Activated CD8-positive, alpha-beta memory T cell treated with anti-CD3 and anti-CD28 coated beads, Interleukin-2, amount 50 U/mL, for 24 hours (primary cell): Measurements from ENCODE around the gene OR1B1.
"Not testable (repeated sequence)": the region's sequence is repeated elsewhere in the genome, so short reads cannot be mapped to it uniquely, and the experiment has no call there.

Experiments used
- DNase-seq: peaks from one replicate; pipeline ENCODE4 v3.0.0-alpha.2; 2020; ENCODE audit errors: extremely low read depth

Gene OR1B1

GRCh38 chr9:122657527-122657926 lies at the start of gene OR1B1:
Gene OR1B1 (minus strand): TSS chr9:122657627.
- DNase-seq: no peak

- DNase-seq: no peak
Observed at GRCh38 chr9:122695696-122696095, 38.3 kb upstream of the OR1B1 start.

DNA sequence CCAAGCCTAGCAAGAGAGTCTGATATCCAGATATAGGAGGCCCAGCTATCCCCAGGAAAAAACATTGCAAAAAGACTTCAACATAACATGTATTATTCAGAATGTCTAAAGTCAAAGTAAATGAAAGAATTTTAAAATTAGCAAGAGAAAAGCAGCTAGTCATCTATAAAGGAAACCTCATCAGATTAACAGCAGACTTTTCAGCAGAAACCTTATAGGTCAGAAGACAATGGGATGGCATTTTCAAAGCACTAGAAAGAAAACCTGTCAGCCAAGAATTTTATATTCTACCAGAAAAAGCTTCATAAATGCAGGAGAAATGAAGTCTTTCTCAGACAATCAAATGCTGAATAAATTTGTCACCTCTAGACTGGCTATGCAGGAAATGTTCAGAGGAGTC lies 27.4 kb upstream of the OR1B1 start:
- DNase-seq: no peak

DNA sequence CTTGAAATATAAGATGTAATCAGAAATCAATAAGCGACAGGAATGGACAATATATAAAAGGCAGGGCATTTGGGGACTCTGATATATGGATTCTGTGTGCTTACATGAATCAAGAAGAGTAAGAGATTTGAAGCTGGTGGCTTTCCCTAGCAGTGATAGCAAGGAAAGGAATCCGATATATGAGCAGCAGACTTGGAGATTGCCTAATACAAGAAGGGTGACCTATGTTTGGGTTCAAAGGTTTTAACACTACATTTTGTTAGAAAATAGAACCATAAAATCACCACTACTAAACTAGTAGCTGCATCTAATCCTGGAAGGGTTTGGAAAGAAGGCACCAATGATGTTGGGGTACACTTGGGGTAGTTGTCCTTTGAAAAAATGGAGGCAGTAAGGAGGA lies 15.1 kb upstream of the OR1B1 start:
- DNase-seq: no peak

DNA sequence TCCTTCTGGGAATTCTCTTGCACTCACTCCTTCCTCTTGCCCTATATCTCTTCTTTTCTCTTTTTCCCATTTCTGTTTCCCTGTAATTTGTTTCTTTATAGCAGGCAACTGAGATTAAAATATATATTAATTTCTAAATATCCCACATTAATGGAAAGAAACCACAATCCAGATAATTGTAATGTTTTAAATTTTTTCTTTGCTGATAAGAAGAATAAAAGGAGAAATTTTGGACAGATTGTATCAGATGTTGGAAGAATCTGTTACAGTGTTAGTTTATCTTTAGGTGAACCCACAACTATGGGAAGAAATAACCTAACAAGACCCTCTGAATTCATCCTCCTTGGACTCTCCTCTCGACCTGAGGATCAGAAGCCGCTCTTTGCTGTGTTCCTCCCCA lies 4.0 kb upstream of the OR1B1 start, which contains the start of gene OR1L1:
Gene OR1L1 (plus strand): TSS at position 301 of the 400 bp plus-strand sequence. CDS start 0 bp downstream, at position 301.
- DNase-seq: no peak

GRCh38 chr9:122656378-122656777 lies 1.0 kb downstream of the OR1B1 start:
- no peak for DNase-seq

DNA sequence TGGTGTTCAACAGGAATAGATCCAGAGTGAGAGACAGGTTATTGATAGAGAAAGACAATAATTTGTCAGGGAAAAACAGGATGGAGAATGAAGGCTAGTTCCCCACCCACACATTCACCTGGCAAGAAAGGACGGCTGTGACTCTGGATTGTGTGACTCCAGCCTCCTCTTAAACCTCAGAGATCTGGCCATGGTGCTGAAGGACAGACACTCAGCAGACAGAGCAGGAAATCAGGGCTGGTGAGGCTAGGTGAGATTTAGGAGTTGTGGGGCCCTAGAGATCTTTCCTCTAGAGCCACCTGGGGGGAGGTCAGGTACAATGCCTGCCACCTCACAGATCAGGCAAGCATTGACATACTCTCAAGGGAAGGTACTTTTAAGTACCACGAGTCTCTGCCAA lies 15.2 kb downstream of the OR1B1 start:
- DNase-seq: no peak

DNA sequence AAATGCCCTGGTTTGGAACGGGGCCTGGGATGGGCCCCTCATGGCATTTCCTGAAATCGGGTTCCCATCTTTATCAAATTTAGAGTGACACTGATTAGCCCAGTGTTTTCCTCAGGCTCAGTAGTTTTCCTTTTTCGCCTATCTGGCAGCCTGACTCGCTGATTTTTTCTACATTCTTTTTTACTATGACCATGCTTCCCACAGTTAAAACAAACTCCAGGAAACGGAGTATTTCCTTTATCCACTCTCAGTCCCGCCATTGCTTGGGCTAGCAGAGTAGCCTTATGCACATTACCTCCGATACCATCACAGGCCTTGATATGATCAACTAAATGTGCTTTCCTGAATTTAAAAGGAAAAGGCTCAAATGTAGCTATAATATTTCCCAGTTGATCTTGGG lies 37.4 kb downstream of the OR1B1 start:
- DNase-seq: no peak

GRCh38 chr9:122614362-122614761 lies 43.1 kb downstream of the OR1B1 start, which contains the start of gene OR1Q1:
Gene OR1Q1 (plus strand): TSS chr9:122614738. CDS start chr9:122614738, 0 bp downstream.
- DNase-seq: no peak

- no peak for DNase-seq
Observed at GRCh38 chr9:122609804-122610203, 47.6 kb downstream of the OR1B1 start.

DNA sequence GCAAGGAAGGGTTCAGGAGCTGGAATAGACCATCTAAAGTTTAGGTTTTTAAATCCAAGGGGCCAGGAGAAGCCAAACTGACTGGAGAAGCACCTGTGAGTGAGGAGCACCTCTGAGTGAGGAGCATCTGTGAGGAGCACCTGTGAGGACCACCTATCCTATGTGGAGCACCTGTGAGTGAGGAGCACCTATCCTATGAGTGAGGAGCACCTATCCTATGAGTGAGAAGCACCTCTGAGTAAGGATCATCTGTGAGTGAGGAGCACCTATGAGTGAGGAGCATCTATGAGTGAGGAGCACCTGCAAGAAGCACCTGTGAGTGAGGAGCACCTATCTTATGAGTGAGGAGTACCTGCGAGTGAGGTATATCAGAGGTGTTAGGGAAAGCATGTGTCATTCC lies 50.8 kb downstream of the OR1B1 start:
- no peak for DNase-seq

DNA sequence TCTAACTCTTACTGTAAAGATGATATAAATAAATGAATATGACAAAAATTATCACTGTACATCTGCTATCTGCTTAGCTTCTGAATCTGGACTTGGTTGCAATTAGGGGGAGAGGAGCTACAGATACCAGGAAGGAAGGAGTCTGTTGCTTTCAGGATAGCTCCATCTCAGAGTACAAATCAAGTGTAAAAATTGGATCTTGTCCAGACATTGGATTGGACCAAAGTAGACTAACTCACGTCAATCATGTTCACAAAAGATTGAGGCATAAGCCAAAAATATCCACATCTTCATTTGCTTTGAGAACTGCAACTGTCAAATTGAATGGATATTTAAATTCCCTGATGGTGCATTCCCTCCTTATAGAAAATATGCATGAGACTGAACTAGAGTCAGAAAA lies 51.7 kb downstream of the OR1B1 start:
- no peak for DNase-seq

DNA sequence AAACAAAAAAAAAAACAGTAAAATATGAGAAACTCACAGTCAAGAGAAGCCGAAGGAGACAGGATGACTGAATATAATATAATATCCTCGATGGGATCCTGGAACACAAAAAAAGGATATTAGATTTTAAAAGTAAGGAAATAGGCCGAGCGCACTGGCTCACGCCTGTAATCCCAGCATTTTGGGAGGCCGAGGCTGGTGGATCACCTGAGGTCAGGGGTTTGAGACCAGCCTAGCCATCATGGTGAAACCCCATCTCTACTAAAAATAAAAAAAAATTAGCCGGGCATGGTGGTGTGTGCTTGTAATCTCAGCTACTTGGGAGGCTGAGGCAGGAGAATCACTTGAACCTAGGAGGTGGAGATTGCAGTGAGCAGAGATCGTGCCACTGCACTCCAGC lies 74.1 kb downstream of the OR1B1 start, which contains the start of gene OR1L8:
Gene OR1L8 (minus strand): TSS at position 101 of the 400 bp plus-strand sequence. CDS start 14,907 bp downstream, outside the sequence.
- DNase-seq: not testable (repeated sequence)

DNA sequence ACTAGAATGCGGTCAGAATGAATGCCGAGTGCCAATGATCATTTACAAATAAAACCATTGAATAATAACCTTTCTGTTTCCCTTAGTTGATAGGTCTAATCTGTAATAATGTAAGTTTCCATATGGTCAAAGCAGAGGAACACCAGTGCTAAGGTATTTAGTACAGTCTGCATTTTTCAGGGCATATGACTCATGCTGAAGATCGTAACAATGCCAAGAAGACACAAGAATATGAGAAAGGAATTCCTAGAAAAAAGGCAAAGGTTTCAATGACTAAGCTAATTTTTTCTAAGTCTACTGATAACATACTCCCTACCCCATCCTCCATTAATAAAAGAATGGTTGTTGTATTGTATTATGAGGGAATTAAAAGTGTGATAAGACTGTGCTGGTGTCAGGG lies 77.1 kb downstream of the OR1B1 start:
- DNase-seq: no peak

DNA sequence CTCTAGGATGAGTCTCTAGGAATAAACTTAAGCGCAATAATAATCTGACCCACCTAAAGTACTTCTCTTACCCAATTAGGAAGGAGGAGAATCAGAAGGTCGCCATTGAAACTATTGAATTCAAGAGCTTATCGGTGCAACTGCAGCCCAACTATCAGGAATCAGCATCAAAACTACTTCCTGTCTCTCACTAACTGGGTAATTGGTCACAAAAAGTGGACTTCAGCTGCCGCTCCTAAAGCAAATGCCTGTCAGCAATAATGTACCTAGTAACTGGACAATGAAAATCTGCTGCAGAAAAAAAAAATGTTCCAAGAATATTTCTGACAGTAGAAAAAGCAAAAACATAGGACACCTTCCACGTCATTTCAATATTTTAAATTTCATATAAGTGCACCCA lies 77.6 kb downstream of the OR1B1 start:
- no peak for DNase-seq
